Stimulated activated CD8-positive, alpha-beta memory T cell treated with anti-CD3 and anti-CD28 coated beads, Interleukin-7, amount 100 ng/mL, for 1 hour (primary cell): Measurements from ENCODE around the gene C19orf81.

Experiments
- DNase-seq, 2 donors: peaks; one replicate each; pipeline ENCODE4 v3.0.0-alpha.2; 2020; ENCODE audit warnings: low read depth in 2 of 2

The C19orf81 gene

GRCh38 chr19:50679177-50680125 lies 30.2 kb downstream of the C19orf81 start:
- DNase-seq: peak; percentile 51 to 59

- DNase-seq: no peak
Measured at GRCh38 chr19:50686310-50687032, 37.2 kb downstream of the C19orf81 start.

GRCh38 chr19:50688766-50689165 lies 39.5 kb downstream of the C19orf81 start:
- DNase-seq: no peak

- no peak for DNase-seq
Measured at GRCh38 chr19:50690439-50690838, 41.2 kb downstream of the C19orf81 start.

GRCh38 chr19:50693064-50693975 lies 44.1 kb downstream of the C19orf81 start:
- no peak for DNase-seq

GRCh38 chr19:50694815-50695145 lies 45.5 kb downstream of the C19orf81 start:
- no peak for DNase-seq

- DNase-seq: no peak
Measured at GRCh38 chr19:50695251-50696093, 46.2 kb downstream of the C19orf81 start.

- DNase-seq: no peak
Measured at GRCh38 chr19:50696094-50696483, 46.8 kb downstream of the C19orf81 start.

GRCh38 chr19:50697414-50698124 lies 48.3 kb downstream of the C19orf81 start:
- no peak for DNase-seq

GRCh38 chr19:50701367-50701985 lies 52.2 kb downstream of the C19orf81 start:
- no peak for DNase-seq

GRCh38 chr19:50702158-50702870 lies 53.1 kb downstream of the C19orf81 start:
- DNase-seq: no peak

GRCh38 chr19:50702871-50703829 lies 53.9 kb downstream of the C19orf81 start:
- no peak for DNase-seq

GRCh38 chr19:50703915-50704796 lies 54.9 kb downstream of the C19orf81 start:
- no peak for DNase-seq

GRCh38 chr19:50705422-50706019 lies 56.3 kb downstream of the C19orf81 start:
- no peak for DNase-seq

- no peak for DNase-seq
Measured at GRCh38 chr19:50706387-50706786, 57.1 kb downstream of the C19orf81 start.

GRCh38 chr19:50708179-50708879 lies 59.1 kb downstream of the C19orf81 start:
- no peak for DNase-seq
